A549 (cell line): Measurements from ENCODE around the gene TXNRD1.

Source experiments
- CHD2 ChIP-seq: fragments of 150-350 bp; IDR thresholded peaks from 2 replicates; pipeline ENCODE4 v1.6.1; 2014; ENCODE audit warnings: low read length; ENCODE audit not compliant: partially characterized antibody
- CTCF ChIP-seq: fragments of >200 bp; sonication (Bioruptor Twin); formaldehyde crosslinking; IDR thresholded peaks from 3 replicates; pipeline ENCODE4 v1.5.1; 2016
- HDAC2 ChIP-seq: fragments of 200-600 bp; sonication (generic); IDR thresholded peaks from 2 replicates; pipeline ENCODE4 v1.6.1; 2016
- KDM5A ChIP-seq: fragments of 200-600 bp; sonication (generic); IDR thresholded peaks from 2 replicates; pipeline ENCODE4 v1.6.1; 2016; ENCODE audit warnings: antibody characterized with exemption, mild to moderate bottlenecking
- MAX ChIP-seq: IDR thresholded peaks from 2 replicates; pipeline ENCODE4 v1.6.1; 2012
- PBX3 ChIP-seq: IDR thresholded peaks from 2 replicates; pipeline ENCODE4 v1.6.1; 2012
- POLR2A ChIP-seq: IDR thresholded peaks from 2 replicates; pipeline ENCODE4 v1.6.1; 2012; ENCODE audit warnings: mild to moderate bottlenecking, low read length
- USF2 ChIP-seq: fragments of 450-650 bp; IDR thresholded peaks from 2 replicates; pipeline ENCODE4 v1.6.1; 2014; ENCODE audit warnings: antibody characterized with exemption
- TF ChIP-seq, protein P1 (sequence below): fragments of 200-600 bp; sonication (generic); IDR thresholded peaks from 2 replicates; pipeline ENCODE4 v1.6.1; 2016; ENCODE audit warnings: antibody characterized with exemption, mild to moderate bottlenecking, moderate library complexity

- TF ChIP-seq POLR2A (no peak), PBX3 (no peak), CTCF (no peak), MAX (no peak), USF2 (no peak), KDM5A (no peak), HDAC2 (no peak), CHD2 (no peak)
- TF ChIP-seq, protein P1, sequence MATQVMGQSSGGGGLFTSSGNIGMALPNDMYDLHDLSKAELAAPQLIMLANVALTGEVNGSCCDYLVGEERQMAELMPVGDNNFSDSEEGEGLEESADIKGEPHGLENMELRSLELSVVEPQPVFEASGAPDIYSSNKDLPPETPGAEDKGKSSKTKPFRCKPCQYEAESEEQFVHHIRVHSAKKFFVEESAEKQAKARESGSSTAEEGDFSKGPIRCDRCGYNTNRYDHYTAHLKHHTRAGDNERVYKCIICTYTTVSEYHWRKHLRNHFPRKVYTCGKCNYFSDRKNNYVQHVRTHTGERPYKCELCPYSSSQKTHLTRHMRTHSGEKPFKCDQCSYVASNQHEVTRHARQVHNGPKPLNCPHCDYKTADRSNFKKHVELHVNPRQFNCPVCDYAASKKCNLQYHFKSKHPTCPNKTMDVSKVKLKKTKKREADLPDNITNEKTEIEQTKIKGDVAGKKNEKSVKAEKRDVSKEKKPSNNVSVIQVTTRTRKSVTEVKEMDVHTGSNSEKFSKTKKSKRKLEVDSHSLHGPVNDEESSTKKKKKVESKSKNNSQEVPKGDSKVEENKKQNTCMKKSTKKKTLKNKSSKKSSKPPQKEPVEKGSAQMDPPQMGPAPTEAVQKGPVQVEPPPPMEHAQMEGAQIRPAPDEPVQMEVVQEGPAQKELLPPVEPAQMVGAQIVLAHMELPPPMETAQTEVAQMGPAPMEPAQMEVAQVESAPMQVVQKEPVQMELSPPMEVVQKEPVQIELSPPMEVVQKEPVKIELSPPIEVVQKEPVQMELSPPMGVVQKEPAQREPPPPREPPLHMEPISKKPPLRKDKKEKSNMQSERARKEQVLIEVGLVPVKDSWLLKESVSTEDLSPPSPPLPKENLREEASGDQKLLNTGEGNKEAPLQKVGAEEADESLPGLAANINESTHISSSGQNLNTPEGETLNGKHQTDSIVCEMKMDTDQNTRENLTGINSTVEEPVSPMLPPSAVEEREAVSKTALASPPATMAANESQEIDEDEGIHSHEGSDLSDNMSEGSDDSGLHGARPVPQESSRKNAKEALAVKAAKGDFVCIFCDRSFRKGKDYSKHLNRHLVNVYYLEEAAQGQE, result no peak
These were observed 49.8 kb upstream of the TXNRD1 start for GRCh38 chr12:104165801-104166200.
